Measurements from ENCODE around the gene TTI1. TPM values are rescaled to one million over a fixed set of nuclear protein-coding genes. Genes with fewer than 3 reads are reported as not detected.

TTI1 gene
- total and polyA plus RNA-seq, 9 donors = 13.5 to 20.4 (median 15.1) TPM

- Histone ChIP-seq H3K4me3 (ENCODE audit: low read length) (no peak overlapping the region), H3K36me3 (ENCODE audit: control insufficient read depth, insufficient read depth, low read length) (no peaks in the 10 kb centered on the region), H3K27me3 (ENCODE audit: control insufficient read depth, insufficient read depth, low read length) (peaks cover 22% of the 10 kb centered on the region), H3K9me3 (replicated peaks; ENCODE audit: control insufficient read depth, low read depth, low read length) (no peaks in the 10 kb centered on the region), H3K27ac (ENCODE audit: low read length) (no peak overlapping the region), H3K4me1 (ENCODE audit: control insufficient read depth, insufficient read depth, low read length) (peaks cover 6% of the 10 kb centered on the region)
- WGBS (ENCODE audit: insufficient coverage) = 76% methylated on average over 7 of the region's 14 CpGs
- no peak for DNase-seq
Measured at GRCh38 chr20:37934634-37935375, 98.5 kb downstream of the TTI1 start.

- Histone ChIP-seq H3K27ac (ENCODE audit: low read length) (no peak overlapping the region), H3K36me3 (ENCODE audit: control insufficient read depth, insufficient read depth, low read length) (no peaks in the 10 kb centered on the region), H3K4me3 (ENCODE audit: low read length) (no peak overlapping the region), H3K27me3 (ENCODE audit: control insufficient read depth, insufficient read depth, low read length) (peaks cover 29% of the 10 kb centered on the region), H3K9me3 (replicated peaks; ENCODE audit: control insufficient read depth, low read depth, low read length) (no peaks in the 10 kb centered on the region), H3K4me1 (ENCODE audit: control insufficient read depth, insufficient read depth, low read length) (peaks cover 6% of the 10 kb centered on the region)
- DNase-seq = no peak
- WGBS (ENCODE audit: insufficient coverage) = 80% methylated on average over 9 of the region's 15 CpGs
Measured at GRCh38 chr20:37933786-37934633, 99.2 kb downstream of the TTI1 start.

Other genes with a start within 250 kb of the TTI1 start
- gene VSTM2L, start 130.3 kb downstream of the TTI1 start, total RNA-seq = 2.4 TPM
- gene VSTM2L, start 130.3 kb downstream of the TTI1 start, polyA plus RNA-seq (ENCODE audit: insufficient read depth in 1 of 8, insufficient read length in 8 of 8, low replicate concordance in 1 of 8) = 1 to 10 TPM; 1.6 to 7.1 (median 3.1) TPM
- 18.9 TPM for gene RPRD1B, start 290 bp upstream of the TTI1 start, total RNA-seq
- gene RPRD1B, start 290 bp upstream of the TTI1 start, polyA plus RNA-seq (ENCODE audit: insufficient read depth in 1 of 8, insufficient read length in 8 of 8, low replicate concordance in 1 of 8) = 10 to 100 TPM; 21.4 to 30.4 (median 24.5) TPM
- 10.1 TPM for gene TGM2, start 131.8 kb upstream of the TTI1 start, total RNA-seq
- 10 to 100 TPM; 10.9 to 40.9 (median 14.7) TPM for gene TGM2, start 131.8 kb upstream of the TTI1 start, polyA plus RNA-seq (ENCODE audit: insufficient read depth in 1 of 8, insufficient read length in 8 of 8, low replicate concordance in 1 of 8)
- gene KIAA1755, start 227.3 kb upstream of the TTI1 start, total RNA-seq = 8.7 TPM
- 10 to 100 TPM in 4 of 8 donors, 1 to 10 TPM in 4; 5.0 to 19.6 (median 10.4) TPM for gene KIAA1755, start 227.3 kb upstream of the TTI1 start, polyA plus RNA-seq (ENCODE audit: insufficient read depth in 1 of 8, insufficient read length in 8 of 8, low replicate concordance in 1 of 8)